MM.1S (cell line): ENCODE measurements around the gene STK39.

Source experiments
- DNase-seq: peaks from one replicate; pipeline ENCODE4 v3.0.0-alpha.2; 2015
- H2AFZ ChIP-seq: fragments of 300-600 bp; sonication (generic); 2 replicates; pipeline ENCODE4 v1.6.0; 2016; ENCODE audit warnings: antibody characterized with exemption, low read length
- H3F3A ChIP-seq: fragments of 300-600 bp; sonication (generic); 2 replicates; pipeline ENCODE4 v1.6.1; 2016; ENCODE audit warnings: mild to moderate bottlenecking, antibody characterized with exemption, low read length, moderate library complexity, mixed read lengths; ENCODE audit not compliant: insufficient read depth
- H3K27ac ChIP-seq: fragments of 300-600 bp; sonication (generic); 2 replicates; pipeline ENCODE4 v1.5.1; 2016; ENCODE audit warnings: mild to moderate bottlenecking, low read length
- H3K27me3 ChIP-seq: fragments of 300-600 bp; sonication (generic); replicated peaks from 2 replicates; pipeline ENCODE4 v1.6.0; 2016; ENCODE audit warnings: low read length; ENCODE audit not compliant: insufficient read depth
- H3K36me3 ChIP-seq: fragments of 300-600 bp; sonication (generic); replicated peaks from 2 replicates; pipeline ENCODE4 v1.6.1; 2016; ENCODE audit warnings: mild to moderate bottlenecking, low read length, mixed read lengths; ENCODE audit not compliant: insufficient read depth
- H3K4me1 ChIP-seq: fragments of 300-600 bp; sonication (generic); 2 replicates; pipeline ENCODE4 v1.6.1; 2016; ENCODE audit warnings: low read length, mixed read lengths
- H3K4me2 ChIP-seq: fragments of 300-600 bp; sonication (generic); 2 replicates; pipeline ENCODE4 v1.6.0; 2016; ENCODE audit warnings: low read depth, low read length
- H3K4me3 ChIP-seq: fragments of 300-600 bp; sonication (generic); 2 replicates; pipeline ENCODE4 v1.5.1; 2016; ENCODE audit warnings: low read length, mixed read lengths
- H3K79me2 ChIP-seq: fragments of 300-600 bp; sonication (generic); 2 replicates; pipeline ENCODE4 v1.6.1; 2016; ENCODE audit warnings: mixed run types, low read length, mixed read lengths
- H3K9ac ChIP-seq: fragments of 300-600 bp; sonication (generic); 2 replicates; pipeline ENCODE4 v1.6.1; 2016; ENCODE audit warnings: low read length, mixed read lengths
- H3K9me2 ChIP-seq: fragments of 300-600 bp; sonication (generic); replicated peaks from 2 replicates; pipeline ENCODE4 v1.6.1; 2016; ENCODE audit warnings: mild to moderate bottlenecking, low read length, mixed read lengths; ENCODE audit not compliant: insufficient read depth
- H3K9me3 ChIP-seq: fragments of 300-600 bp; sonication (generic); replicated peaks from 2 replicates; pipeline ENCODE4 v1.6.1; 2016; ENCODE audit warnings: mild to moderate bottlenecking, low read length, mixed read lengths; ENCODE audit not compliant: insufficient read depth
- H4K20me1 ChIP-seq: fragments of 300-600 bp; sonication (generic); 2 replicates; pipeline ENCODE4 v1.6.1; 2016; ENCODE audit warnings: mild to moderate bottlenecking, low read length, moderate library complexity, mixed read lengths; ENCODE audit not compliant: insufficient read depth
- CTCF ChIP-seq: fragments of 300-600 bp; sonication (generic); IDR thresholded peaks from 2 replicates; pipeline ENCODE4 v1.5.1; 2016; ENCODE audit warnings: antibody characterized with exemption, low read length, mixed read lengths
- EZH2 ChIP-seq: fragments of 300-600 bp; sonication (generic); optimal IDR thresholded peaks from 2 replicates; pipeline ENCODE3; 2017; ENCODE audit warnings: low read depth, mild to moderate bottlenecking, antibody characterized with exemption, low read length, mixed read lengths
- EZH2phosphoT487 ChIP-seq: fragments of 300-600 bp; sonication (generic); IDR thresholded peaks from 2 replicates; pipeline ENCODE4 v1.6.1; 2018; ENCODE audit warnings: antibody characterized with exemption, low read length

STK39 gene

GRCh38 chr2:168189835-168190569 lies 57.4 kb downstream of the STK39 start:
- Histone ChIP-seq H3F3A (no peaks in the 10 kb centered on the region), H3K4me3 (no peak overlapping the region), H3K79me2 (no peaks in the 10 kb centered on the region), H3K9ac (no peak overlapping the region), H3K9me2 (no peaks in the 10 kb centered on the region), H3K4me1 (no peaks in the 10 kb centered on the region), H3K36me3 (no peaks in the 10 kb centered on the region), H2AFZ (no peak overlapping the region), H3K27ac (no peak overlapping the region), H3K9me3 (no peaks in the 10 kb centered on the region), H3K27me3 (no peaks in the 10 kb centered on the region), H4K20me1 (no peaks in the 10 kb centered on the region), H3K4me2 (no peak overlapping the region)
- DNase-seq: no peak
- TF ChIP-seq EZH2: no peak
- no peak for TF ChIP-seq EZH2phosphoT487
- no peak for TF ChIP-seq CTCF

- H3K4me2 ChIP-seq: no peak overlapping the region
- H3K79me2 ChIP-seq: no peaks in the 10 kb centered on the region
- H3K27ac ChIP-seq: no peak overlapping the region
- no peaks in the 10 kb centered on the region for H3K36me3 ChIP-seq
- no peak for DNase-seq
- no peaks in the 10 kb centered on the region for H3K4me1 ChIP-seq
- H3K9me3 ChIP-seq: no peaks in the 10 kb centered on the region
- no peaks in the 10 kb centered on the region for H4K20me1 ChIP-seq
- no peaks in the 10 kb centered on the region for H3K27me3 ChIP-seq
- no peak for TF ChIP-seq EZH2phosphoT487
- no peak for TF ChIP-seq CTCF
- no peak for TF ChIP-seq EZH2
- no peak overlapping the region for H2AFZ ChIP-seq
- no peak overlapping the region for H3K4me3 ChIP-seq
- H3F3A ChIP-seq: no peaks in the 10 kb centered on the region
- H3K9ac ChIP-seq: no peak overlapping the region
- no peaks in the 10 kb centered on the region for H3K9me2 ChIP-seq
Observed at GRCh38 chr2:168188002-168188401, 59.4 kb downstream of the STK39 start.

- no peak overlapping the region for H2AFZ ChIP-seq
- H4K20me1 ChIP-seq: no peaks in the 10 kb centered on the region
- no peaks in the 10 kb centered on the region for H3K9me3 ChIP-seq
- H3K27ac ChIP-seq: no peak overlapping the region
- H3K27me3 ChIP-seq: no peaks in the 10 kb centered on the region
- H3K9me2 ChIP-seq: no peaks in the 10 kb centered on the region
- no peak for DNase-seq
- H3K4me2 ChIP-seq: no peak overlapping the region
- no peak overlapping the region for H3K9ac ChIP-seq
- no peaks in the 10 kb centered on the region for H3K4me1 ChIP-seq
- no peaks in the 10 kb centered on the region for H3F3A ChIP-seq
- H3K36me3 ChIP-seq: no peaks in the 10 kb centered on the region
- no peak overlapping the region for H3K4me3 ChIP-seq
- TF ChIP-seq CTCF (no peak), EZH2phosphoT487 (no peak), EZH2 (no peak)
- no peaks in the 10 kb centered on the region for H3K79me2 ChIP-seq
Observed at GRCh38 chr2:168186452-168186851, 60.9 kb downstream of the STK39 start.
